Stimulated activated CD4-positive, alpha-beta T cell treated with anti-CD3 and anti-CD28 coated beads, Interleukin-1b, Interleukin-23, amount 100 ng/mL, for 4 hours (primary cell): ENCODE data around the gene HRG.

Experiments
- DNase-seq, 2 donors: peaks; one replicate each; pipeline ENCODE4 v3.0.0-alpha.2; 2020; ENCODE audit warnings: low read depth in 2 of 2

Gene HRG

DNA sequence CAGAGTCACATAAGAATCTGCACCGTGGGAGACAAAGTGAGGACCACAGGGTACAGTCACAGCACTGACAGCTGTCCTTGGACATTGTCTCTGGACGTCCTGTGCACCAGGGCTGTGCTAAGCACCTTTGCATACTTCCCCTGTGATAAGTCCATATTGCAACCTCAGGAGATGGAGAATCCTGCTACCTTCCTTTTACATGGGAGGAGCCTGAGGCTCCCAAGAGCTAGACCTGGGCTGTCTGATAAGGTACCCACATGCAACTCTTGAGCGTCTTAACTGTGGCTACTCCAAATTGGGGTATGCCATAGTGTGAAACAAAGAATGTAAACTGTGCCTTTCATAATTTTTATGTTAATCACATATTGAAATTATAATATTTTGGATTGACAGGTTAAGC is 28.1 kb upstream of the HRG start:
- no peak for DNase-seq

DNA sequence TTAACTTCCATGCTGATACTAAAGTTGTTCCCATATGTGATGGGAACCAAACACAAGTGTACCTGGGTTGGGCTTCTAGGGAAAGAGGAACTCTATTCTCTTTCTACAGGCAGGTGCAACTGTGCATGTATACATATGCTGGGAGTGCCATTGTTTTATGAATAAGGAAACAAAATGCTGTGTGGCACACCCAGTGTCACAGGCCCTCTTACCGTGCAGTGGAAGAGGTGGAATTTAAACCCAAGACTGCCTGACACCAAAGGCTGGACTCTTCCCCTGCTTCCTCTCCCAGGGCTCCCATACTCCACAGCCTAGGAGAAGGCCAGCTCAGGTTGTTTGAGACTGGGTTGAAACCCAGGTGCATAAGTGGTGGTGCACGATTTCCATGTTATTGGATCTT is 27.6 kb upstream of the HRG start:
- DNase-seq = no peak

DNA sequence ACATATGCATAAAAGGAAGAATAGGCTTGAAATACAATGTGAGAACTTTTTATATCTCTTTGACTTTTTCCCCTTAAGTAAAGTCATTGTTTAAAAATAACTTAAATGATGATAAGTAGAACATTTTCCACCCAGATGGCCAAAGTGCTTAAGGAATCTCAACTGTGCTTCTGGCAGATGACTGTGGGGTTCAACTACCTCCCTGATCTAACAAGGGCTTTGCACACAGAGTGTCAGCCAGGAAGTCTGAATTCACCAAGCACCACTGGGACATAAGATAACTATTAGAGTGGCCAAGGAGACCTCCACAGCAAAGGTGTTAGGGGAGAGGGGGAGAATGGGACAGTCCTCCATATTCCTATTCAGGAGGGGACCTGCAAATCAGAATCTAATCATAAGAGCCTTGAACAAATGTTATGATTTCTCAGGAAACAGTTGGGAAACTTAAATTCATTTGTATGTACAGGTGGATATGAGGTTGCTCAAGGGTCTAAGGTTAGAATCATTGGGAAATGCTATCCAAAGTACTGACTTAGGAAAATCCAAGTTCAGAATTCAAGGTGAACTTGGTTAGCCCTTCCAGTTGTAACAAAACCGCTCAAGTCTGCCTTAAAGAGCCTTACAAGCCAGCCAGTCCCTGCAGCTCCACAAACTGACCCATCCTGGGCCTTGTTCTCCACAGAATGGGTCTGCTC is 25.9 kb upstream of the HRG start, which contains the start of gene FETUB:
Gene FETUB (plus strand): TSS at position 622 of the 695 bp plus-strand sequence. CDS start 62 bp downstream, at position 684.
- no peak for DNase-seq

DNA sequence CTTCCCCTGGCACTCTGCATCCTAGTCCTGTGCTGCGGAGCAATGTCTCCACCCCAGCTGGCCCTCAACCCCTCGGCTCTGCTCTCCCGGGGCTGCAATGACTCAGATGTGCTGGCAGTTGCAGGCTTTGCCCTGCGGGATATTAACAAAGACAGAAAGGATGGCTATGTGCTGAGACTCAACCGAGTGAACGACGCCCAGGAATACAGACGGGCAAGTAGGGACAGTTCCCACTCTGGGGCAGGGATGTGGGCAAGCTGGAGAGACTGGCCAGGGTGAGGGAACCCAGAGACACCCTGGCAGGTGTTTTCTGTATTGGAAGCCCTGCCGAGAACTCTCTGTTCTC is 25.4 kb upstream of the HRG start:
- DNase-seq = no peak

DNA sequence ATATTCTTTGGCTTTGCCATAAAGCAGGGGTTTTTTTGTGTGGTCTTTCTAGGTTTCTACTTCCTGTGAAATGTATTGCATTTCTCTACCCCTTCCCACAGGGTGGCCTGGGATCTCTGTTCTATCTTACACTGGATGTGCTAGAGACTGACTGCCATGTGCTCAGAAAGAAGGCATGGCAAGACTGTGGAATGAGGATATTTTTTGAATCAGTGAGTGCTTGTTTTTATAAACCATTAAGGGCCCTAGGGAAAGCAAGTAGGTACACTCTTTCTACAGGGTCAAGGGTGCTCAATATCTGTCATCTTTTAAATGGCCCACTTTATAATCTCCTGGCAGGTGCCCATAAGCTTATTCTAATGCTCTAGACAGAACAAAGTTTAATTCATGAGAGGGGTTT is 24.9 kb upstream of the HRG start:
- DNase-seq = no peak

DNA sequence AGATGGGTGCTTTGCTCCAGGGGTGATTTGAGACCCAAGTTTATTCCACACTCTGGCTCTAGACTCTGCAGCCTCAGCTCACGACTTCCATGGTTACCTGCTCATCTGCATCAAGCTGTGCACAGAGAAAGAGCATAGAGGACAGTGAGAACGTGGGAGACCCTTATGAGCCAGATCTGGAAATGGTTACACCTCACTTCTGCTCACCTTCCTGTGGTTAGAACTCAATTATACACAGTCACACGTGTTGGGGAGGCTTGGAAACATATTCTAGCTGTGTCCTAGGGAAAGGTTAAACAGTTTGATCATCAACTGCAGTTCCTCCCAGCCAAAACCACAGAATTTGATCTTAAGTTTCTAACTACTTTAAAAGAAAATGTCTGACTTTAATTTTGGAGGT is 23.8 kb upstream of the HRG start:
- DNase-seq = no peak

DNA sequence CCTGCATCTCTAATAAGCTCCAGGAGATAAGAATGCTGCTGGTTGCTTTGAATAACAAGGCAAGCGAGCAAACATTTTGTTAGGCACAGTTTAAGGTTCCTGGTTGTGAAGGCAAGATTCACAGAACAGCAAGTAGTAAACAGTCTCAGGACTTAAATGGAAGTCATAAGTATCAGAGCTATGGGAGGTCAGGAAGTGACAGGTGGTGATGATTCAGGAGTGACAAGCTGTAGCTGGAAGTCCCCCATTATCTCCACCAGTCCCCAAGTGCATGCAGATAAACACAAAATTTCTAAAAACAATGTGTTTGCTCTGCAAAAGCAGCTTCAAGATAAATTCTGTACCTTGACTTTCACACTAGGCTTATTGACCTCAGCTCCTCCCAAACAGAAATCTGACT is 22.3 kb upstream of the HRG start:
- DNase-seq = no peak

DNA sequence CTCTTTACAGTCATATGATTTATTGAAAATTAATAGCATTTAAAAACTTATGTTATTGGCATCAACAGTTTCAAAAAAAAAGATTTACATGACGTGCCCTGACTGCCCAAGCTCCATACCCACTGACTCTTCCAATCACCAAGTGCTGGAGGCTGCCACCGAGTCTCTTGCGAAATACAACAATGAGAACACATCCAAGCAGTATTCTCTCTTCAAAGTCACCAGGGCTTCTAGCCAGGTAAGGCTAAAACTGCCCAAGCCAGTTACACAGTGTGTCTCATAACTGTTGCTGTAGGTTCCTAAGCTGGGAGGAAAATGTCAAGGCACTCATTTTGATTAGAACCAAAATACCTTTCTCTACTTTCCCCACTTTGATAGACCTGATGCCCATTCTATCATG is 21.1 kb upstream of the HRG start:
- no peak for DNase-seq

DNA sequence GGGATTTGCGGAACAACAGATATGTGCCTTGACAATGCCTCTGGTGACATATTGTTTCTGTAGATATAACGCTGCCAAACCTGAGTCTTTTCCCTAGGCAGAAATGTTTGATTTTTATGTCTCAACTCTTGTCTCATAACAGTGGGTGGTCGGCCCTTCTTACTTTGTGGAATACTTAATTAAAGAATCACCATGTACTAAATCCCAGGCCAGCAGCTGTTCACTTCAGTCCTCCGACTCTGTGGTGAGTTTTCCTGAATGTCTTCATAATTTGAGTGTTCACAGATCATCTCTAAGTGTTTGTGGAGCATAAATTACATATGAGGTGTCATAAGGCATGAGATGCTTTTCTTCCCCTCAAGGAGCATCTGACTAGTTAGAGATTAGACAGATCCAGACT is 19.7 kb upstream of the HRG start:
- DNase-seq = no peak

DNA sequence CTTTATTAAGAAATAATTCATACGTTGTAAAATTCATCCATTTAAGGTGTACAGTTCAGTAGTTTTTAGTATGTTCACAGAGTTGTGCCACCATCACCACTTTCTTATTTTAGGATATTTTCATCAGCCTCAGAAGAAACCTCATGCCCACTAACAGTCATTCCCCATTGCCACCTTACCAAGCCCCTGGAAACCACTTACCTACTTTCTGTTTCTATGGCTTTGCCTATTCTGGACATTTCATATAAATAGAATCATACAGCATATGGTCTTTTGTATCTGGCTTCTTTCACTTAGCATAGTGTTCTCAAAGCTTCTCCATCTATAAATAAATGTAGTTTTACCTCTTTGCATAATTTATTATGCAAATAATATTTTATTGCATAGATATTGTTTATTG is 19.0 kb upstream of the HRG start:
- DNase-seq = no peak

DNA sequence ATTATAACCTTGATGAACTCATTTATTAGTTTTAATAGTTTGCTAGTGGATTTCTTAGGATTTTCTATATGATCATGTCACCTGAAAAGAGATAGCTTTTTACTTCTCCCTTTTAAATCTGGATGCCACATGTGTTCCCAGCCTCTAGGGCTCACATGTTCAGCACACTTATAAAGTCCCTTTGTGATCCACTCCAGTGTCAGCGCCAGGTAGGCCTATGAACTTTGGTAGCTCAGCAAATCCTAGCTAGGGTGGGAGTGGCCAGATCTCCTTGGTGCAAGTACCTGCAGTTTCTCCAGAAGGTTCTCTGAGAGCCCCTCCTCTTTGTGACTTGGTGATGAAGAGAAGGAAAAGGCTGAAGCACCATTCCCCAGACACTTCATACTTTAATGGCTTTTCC is 17.0 kb upstream of the HRG start:
- no peak for DNase-seq

DNA sequence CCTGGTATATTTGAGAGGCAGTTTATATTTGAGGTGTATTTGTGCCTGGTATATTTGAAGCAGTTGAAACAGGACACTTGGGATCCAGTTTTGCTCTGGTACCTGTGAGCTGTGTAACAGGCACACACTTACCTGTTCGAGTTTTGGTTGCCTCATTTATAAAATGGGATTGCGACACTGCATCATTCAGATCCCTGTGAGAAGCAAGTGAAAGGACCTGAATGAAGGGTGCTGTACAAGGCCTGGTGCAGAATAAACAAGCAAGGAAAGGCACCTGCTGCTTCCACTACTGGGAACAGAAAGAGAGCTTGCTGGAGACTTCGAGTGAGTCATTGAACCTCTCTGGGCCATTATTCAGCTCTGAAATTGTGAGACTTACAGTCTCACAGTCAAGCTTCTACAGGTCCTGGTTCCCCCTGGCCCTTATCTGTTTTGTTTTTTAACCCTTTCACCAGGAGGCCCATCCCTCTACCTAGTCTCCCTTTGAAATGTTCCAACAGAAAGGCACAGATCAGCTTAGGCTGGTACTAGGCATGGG is 14.1 kb upstream of the HRG start:
- DNase-seq = no peak

DNA sequence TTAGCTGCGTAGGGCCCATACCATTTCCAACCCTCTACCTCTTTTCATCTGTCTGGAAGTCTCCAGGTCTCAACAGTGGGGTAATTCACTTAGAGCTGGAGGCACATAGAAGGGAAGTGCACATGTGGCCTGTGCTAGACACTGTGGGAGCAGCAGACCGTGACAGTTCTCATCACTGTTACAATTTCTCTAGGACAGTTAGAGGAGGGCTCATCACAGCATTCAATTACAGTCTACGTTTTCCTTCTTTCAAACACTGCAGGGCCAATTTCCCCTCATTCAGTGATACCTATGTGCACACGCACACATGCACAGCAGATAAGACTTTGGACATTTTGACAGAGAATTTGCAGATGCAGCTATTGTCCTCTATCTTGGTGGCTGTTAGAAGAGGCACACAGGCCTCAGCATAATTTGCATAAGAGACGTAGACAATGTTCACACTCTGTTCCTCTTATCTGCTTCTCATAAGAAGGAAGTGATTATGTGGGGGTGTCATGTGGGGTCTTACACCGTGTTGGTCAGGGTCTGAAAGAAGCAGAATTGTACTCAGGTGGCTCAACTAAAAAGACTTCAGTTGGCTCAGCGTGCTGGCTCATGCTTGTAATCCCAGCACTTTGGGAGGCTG is 12.6 kb upstream of the HRG start:
- no peak for DNase-seq

DNA sequence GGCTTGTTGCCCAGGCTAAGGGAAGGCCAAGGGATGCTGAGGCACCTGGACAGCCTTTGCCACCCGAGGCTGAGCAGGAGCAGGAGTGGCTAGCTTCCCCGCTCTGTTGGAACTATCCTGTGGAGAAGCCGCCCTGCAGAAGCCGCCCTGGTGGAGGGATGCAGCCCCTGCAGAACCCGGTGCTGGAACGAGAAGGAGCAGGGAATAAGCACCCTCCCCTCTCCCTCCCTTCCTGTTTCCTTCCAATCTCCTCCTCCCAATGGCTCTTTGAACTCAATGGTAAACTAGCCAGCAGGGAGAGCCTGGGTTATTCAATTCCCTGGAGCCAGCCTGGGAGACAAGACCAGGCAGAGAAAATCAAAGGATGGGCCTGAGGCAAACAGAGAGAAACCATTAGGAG is 11.8 kb upstream of the HRG start:
- DNase-seq = no peak

DNA sequence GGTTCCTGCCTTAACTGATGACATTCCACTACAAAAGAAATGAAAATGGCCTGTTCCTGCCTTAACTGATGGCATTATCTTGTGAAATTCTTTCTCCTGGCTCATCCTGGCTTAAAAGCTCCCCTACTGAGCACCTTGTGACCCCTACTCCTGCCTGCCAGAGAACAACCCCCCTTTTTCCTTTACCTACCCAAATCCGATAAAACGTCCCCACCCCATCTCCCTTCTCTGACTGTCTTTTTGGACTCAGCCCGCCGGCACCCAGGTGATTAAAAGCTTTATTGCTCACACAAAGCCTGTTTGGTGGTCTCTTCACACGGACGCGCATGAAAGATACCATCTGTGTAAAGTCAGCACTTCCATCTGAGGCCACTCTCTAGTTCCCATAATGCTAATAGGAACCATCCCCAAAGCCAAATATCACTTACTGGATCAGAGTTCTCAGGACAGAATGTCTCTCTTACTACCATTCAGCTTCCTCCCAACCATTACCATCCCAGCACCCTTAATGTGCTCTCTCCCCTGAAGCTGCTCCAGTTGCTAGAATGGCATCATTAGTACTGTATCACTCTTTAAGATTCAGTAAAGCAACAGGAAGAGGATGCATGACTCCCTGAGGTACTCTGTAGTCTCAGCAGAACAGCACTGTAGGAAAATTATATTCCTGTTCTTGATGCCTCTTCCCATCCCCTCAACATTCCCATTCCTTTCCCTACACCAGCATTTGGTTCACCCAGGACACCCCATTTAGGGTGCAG is 2.3 kb upstream of the HRG start:
- no peak for DNase-seq

DNA sequence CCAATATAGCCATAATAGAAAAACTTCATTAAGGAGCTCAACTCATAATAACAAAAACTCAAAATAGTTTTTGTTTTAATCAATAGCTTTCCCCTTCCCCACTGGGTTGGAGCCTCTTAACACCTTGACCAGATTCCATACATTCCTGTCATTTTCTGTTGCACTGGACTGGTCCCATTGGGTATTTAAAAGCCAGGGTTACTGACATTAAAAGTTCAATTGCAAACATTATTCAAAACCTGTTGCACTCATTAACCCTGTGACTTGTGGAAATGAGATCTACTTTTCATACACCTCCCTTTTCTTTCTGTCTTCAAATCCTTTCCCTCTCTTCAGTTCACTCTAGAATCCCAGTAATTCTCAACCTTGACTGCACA is 1.7 kb upstream of the HRG start:
- no peak for DNase-seq

DNA sequence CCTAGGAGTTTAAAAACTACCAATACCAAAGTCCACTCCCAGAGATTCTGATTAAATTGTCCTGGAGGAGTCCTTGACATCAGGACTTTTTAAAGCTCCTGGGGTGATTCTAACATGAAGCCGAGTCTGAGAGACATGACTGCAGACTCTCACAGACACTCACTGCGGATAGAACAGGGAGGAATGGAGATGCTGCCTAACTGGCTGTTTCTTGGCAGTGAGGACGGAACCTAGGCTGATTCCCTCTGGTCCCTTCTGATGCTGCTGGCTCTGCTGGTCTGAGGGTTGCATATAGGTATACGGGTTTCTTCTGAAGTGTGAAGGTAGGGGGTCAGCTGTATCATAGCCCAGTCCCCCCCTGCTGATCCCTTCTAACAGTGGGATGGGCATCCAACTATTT is 1.3 kb upstream of the HRG start:
- DNase-seq = no peak

DNA sequence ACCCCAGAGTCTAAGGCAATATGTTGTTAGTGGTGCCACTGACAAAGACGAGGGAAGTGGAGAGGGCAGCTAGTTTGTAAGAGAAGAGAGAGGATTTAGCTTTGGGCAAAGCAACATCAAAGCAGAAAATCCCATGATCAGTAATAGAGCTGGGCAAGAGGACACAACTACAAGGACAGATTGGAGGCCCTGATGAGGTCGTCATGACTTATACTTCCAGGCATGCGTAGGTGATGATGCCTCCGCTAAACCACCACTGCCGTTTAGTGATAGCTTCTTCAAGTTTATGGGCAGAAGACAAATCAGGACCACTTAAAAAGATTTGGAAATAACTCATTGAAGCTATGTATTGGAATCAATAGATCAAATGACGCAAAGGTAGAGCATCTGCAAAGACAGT is 2.6 kb downstream of the HRG start:
- no peak for DNase-seq

DNA sequence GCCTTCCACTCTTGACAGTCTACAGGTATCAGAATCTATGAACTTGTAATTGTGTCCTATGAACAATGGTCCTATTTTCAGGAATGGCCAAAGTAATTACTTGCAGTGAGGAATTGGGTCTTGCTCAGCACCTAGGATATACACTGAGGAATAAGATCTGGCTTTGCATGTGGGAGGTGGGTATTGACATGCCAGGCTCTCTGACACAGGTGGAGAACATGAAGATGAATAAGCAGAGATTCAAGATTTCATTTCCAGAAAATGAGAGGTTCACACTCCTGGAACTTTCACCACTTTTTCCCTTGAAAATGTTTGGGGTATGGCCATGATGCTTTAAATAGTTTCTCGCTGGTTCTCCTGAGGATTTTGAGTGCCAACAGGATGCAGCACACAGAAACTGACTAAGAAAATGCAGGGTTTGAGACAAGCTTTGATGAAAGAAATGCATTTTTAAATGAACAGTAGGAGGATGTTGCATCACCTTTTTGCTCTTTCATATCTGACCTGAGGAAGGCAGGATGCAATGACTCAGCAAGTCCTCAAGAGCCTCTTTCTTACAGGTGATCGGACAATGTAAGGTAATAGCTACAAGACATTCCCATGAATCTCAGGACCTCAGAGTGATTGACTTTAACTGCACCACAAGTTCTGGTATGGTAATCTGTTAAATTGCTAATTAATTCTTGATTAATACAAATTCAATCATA is 3.7 kb downstream of the HRG start:
- DNase-seq = no peak

DNA sequence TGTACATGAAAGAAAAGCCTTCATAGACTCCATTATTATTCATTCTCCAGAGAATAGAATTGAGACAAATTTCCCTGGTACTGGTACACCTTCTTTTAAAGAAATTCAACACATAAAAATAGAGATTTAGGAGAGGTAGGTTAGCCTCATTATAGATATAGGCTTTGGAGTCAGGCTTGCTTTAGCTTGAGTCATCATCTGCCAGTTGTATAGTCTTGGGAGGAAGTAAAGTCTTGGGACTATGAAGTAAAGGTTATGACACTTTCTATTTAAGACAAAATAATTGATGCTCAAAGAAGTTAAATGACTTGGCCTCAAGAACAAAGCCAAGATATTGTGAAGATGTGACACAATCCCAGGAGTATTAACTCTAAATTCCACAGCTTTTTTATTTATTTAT is 4.3 kb downstream of the HRG start:
- DNase-seq = no peak

DNA sequence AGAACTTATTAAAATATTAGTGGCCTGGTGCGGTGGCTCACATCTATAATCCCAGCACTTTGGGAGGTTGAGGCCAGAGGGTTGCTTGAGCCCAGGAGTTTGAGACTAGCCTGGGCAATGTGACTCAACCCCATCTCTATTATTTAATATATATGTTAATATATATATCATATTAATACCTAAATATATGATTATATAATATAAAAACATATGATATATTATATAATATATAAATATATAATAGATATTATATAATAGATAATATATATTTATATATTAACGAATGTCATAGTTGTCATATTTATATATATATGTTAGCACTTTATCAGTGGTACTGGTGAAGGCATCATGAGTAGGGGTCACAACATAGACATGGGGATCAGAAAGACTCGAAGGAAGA is 5.2 kb downstream of the HRG start:
- no peak for DNase-seq

DNA sequence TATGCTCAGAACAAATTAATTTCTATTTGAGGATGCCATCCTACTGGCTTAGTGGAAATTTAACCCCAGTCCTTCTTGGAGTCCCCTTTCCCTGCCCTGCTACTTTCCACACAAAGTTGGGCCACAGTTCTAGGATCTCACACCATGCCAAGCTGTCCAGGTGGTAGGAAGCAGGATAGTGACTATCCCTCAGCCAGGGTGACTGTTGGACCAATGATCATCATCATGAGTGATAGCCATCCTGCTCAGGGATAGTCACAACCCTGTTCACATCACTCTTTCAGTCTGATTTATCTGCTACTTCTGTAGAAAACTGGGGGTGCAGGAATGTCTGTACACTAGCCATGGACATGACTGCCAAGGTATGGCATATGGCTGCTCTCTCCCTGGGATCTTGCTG is 12.8 kb downstream of the HRG start:
- DNase-seq = no peak
